ENCODE measurements around the gene CCDC146.
"Not testable (repeated sequence)": the region's sequence is repeated elsewhere in the genome, so short reads cannot be mapped to it uniquely, and the experiment has no call there.

The CCDC146 gene

GRCh38 chr7:77330169-77330882 is 207.9 kb downstream of the CCDC146 start:
- no peak for DNase-seq (ENCODE audit: insufficient read length, low spot score)
- FAIRE-seq = peak; percentile 84
- TF ChIP-seq POLR2A (IDR thresholded peaks at IDR 0.05; ENCODE audit: low read depth, low read length) (no peak), POU2F2 (IDR thresholded peaks at IDR 0.05; ENCODE audit: low read depth, low read length) (0 out of 2 replicates have a peak, but pooled peaks have one; percentile 31), SPI1 (IDR thresholded peaks at IDR 0.05; ENCODE audit: low read depth, low read length) (peak; percentile 88)

GRCh38 chr7:77331938-77332695 is 209.7 kb downstream of the CCDC146 start:
- FAIRE-seq = peak; percentile 92
- DNase-seq (ENCODE audit: insufficient read length, low spot score) = peak; percentile 41
- TF ChIP-seq SPI1 (IDR thresholded peaks at IDR 0.05; ENCODE audit: low read depth, low read length) = no peak
- no peak for TF ChIP-seq POLR2AphosphoS5 (IDR thresholded peaks at IDR 0.05; ENCODE audit: low read depth, low read length)
- TF ChIP-seq TAF1 (IDR thresholded peaks at IDR 0.05; ENCODE audit: low read depth, low read length) = no peak
- TF ChIP-seq PAX5 (IDR thresholded peaks at IDR 0.05; ENCODE audit: insufficient read depth, low read length, severe bottlenecking) = no peak
- TF ChIP-seq POU2F2 (IDR thresholded peaks at IDR 0.05; ENCODE audit: low read depth, low read length) = no peak
- TF ChIP-seq POLR2A (IDR thresholded peaks at IDR 0.05; ENCODE audit: low read depth, low read length) = no peak

GRCh38 chr7:77334039-77334438 is 211.6 kb downstream of the CCDC146 start:
- not testable (repeated sequence) for DNase-seq (ENCODE audit: insufficient read length, low spot score); FAIRE-seq

- TF ChIP-seq POLR2AphosphoS5 (IDR thresholded peaks at IDR 0.05; ENCODE audit: low read depth, low read length) (no peak), PAX5 (IDR thresholded peaks at IDR 0.05; ENCODE audit: insufficient read depth, low read length, severe bottlenecking) (no peak), POU2F2 (IDR thresholded peaks at IDR 0.05; ENCODE audit: low read depth, low read length) (no peak), TAF1 (IDR thresholded peaks at IDR 0.05; ENCODE audit: low read depth, low read length) (no peak), POLR2A (IDR thresholded peaks at IDR 0.05; ENCODE audit: low read depth, low read length) (no peak), SPI1 (IDR thresholded peaks at IDR 0.05; ENCODE audit: low read depth, low read length) (no peak)
- FAIRE-seq (no peak), DNase-seq (ENCODE audit: insufficient read length, low spot score) (no peak)
Observed at GRCh38 chr7:77335581-77335980, 213.2 kb downstream of the CCDC146 start.

GRCh38 chr7:77337456-77337990 is 215.1 kb downstream of the CCDC146 start:
- FAIRE-seq (no peak), DNase-seq (ENCODE audit: insufficient read length, low spot score) (no peak)
- TF ChIP-seq POLR2AphosphoS5 (IDR thresholded peaks at IDR 0.05; ENCODE audit: low read depth, low read length) (no peak), POLR2A (IDR thresholded peaks at IDR 0.05; ENCODE audit: low read depth, low read length) (no peak), SPI1 (IDR thresholded peaks at IDR 0.05; ENCODE audit: low read depth, low read length) (no peak), POU2F2 (IDR thresholded peaks at IDR 0.05; ENCODE audit: low read depth, low read length) (no peak), TAF1 (IDR thresholded peaks at IDR 0.05; ENCODE audit: low read depth, low read length) (no peak), PAX5 (IDR thresholded peaks at IDR 0.05; ENCODE audit: insufficient read depth, low read length, severe bottlenecking) (no peak)

- DNase-seq (ENCODE audit: insufficient read length, low spot score) (no peak), FAIRE-seq (peak; percentile 9)
- TF ChIP-seq POLR2AphosphoS5 (IDR thresholded peaks at IDR 0.05; ENCODE audit: low read depth, low read length) = no peak
- peak; percentile 13; the same call in 1 of the 2 replicates for TF ChIP-seq SPI1 (IDR thresholded peaks at IDR 0.05; ENCODE audit: low read depth, low read length)
Observed at GRCh38 chr7:77338260-77338659, 215.8 kb downstream of the CCDC146 start.

GRCh38 chr7:77338883-77339629 is 216.6 kb downstream of the CCDC146 start:
- DNase-seq (ENCODE audit: insufficient read length, low spot score) (no peak), FAIRE-seq (no peak)
- TF ChIP-seq PAX5 (IDR thresholded peaks at IDR 0.05; ENCODE audit: insufficient read depth, low read length, severe bottlenecking) (no peak), TAF1 (IDR thresholded peaks at IDR 0.05; ENCODE audit: low read depth, low read length) (no peak), SPI1 (IDR thresholded peaks at IDR 0.05; ENCODE audit: low read depth, low read length) (no peak), POLR2AphosphoS5 (IDR thresholded peaks at IDR 0.05; ENCODE audit: low read depth, low read length) (no peak), POLR2A (IDR thresholded peaks at IDR 0.05; ENCODE audit: low read depth, low read length) (no peak), POU2F2 (IDR thresholded peaks at IDR 0.05; ENCODE audit: low read depth, low read length) (no peak)

GRCh38 chr7:77339726-77340125 is 217.3 kb downstream of the CCDC146 start:
- FAIRE-seq = no peak
- no peak for TF ChIP-seq POU2F2 (IDR thresholded peaks at IDR 0.05; ENCODE audit: low read depth, low read length)
- TF ChIP-seq SPI1 (IDR thresholded peaks at IDR 0.05; ENCODE audit: low read depth, low read length) = no peak
- no peak for TF ChIP-seq TAF1 (IDR thresholded peaks at IDR 0.05; ENCODE audit: low read depth, low read length)
- no peak for TF ChIP-seq POLR2A (IDR thresholded peaks at IDR 0.05; ENCODE audit: low read depth, low read length)
- no peak for TF ChIP-seq POLR2AphosphoS5 (IDR thresholded peaks at IDR 0.05; ENCODE audit: low read depth, low read length)
- no peak for DNase-seq (ENCODE audit: insufficient read length, low spot score)
